ENCODE measurements around the gene SARS2. TPM values are rescaled to one million over a fixed set of nuclear protein-coding genes. Genes with fewer than 3 reads are reported as not detected.
A peak's percentile ranks its signal among the peaks of the same experiment; 100 is the strongest.

The SARS2 gene
- total RNA-seq, 2 donors from 2014 or later: 27.2 to 37.2 TPM

DNA sequence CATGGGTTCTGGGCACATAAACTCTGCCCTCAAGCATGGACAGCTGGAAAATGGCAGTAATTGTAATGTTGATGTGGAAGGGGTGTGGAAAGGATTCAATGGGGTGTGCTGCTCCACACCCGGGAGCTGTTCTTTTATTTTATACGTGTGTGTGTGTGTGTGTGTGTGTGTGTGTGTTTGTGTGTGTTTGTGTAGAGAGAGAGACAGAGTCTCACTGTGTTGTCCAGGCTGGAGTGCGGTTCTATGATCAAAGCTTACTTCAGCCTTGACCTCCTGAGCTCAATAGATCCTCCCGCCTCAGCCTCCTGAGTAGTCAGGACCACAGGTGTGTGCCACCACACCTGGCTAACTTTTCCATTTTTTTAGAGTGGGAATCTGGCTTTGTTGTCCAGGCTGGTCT lies 3.0 kb upstream of the SARS2 start:
- intact Hi-C loops (cut with DNase I): no loop called here
- Histone ChIP-seq H3K36me3 (no peaks in the 10 kb centered on the region), H3K27ac (no peak overlapping the region), H3K9ac (ENCODE audit: low read depth in 2 of 2, low read length in 2 of 2) (no peak overlapping the region), H3K4me3 (no peak overlapping the region), H3K9me3 (no peaks in the 10 kb centered on the region), H3K27me3 (no peaks in the 10 kb centered on the region), H3K4me1 (peaks cover 12% of the 10 kb centered on the region)
- no peak for DNase-seq
- TF ChIP-seq, protein P1, sequence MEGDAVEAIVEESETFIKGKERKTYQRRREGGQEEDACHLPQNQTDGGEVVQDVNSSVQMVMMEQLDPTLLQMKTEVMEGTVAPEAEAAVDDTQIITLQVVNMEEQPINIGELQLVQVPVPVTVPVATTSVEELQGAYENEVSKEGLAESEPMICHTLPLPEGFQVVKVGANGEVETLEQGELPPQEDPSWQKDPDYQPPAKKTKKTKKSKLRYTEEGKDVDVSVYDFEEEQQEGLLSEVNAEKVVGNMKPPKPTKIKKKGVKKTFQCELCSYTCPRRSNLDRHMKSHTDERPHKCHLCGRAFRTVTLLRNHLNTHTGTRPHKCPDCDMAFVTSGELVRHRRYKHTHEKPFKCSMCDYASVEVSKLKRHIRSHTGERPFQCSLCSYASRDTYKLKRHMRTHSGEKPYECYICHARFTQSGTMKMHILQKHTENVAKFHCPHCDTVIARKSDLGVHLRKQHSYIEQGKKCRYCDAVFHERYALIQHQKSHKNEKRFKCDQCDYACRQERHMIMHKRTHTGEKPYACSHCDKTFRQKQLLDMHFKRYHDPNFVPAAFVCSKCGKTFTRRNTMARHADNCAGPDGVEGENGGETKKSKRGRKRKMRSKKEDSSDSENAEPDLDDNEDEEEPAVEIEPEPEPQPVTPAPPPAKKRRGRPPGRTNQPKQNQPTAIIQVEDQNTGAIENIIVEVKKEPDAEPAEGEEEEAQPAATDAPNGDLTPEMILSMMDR (IDR thresholded peaks at IDR 0.05): no peak

DNA sequence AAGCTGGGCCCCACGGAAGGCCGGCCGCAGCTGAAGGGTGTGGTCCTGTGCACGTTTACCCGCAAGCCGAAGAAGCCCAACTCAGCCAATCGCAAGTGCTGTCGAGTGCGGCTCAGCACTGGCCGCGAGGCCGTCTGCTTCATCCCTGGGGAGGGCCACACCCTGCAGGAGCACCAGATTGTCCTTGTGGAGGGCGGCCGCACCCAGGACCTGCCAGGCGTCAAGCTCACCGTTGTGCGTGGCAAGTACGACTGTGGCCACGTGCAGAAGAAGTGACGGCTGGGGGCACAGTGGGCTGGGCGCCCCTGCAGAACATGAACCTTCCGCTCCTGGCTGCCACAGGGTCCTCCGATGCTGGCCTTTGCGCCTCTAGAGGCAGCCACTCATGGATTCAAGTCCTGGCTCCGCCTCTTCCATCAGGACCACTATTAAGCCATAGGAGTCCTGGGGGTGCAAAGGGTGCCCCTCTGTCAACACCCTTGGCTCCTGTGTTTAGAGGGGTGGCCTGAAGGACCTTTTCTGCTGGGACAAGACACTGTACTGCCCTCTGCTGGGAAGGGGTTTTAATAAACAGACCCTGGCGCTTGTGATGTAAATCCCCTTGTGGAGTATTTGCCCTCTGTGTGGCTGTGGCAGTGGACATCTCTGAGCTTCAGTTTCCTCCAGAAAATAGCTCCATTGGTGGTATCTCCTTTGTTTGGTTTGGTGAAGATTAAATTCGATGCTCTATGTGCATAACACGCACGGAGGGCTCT lies 2.0 kb upstream of the SARS2 start:
- Histone ChIP-seq H3K27ac (no peak overlapping the region), H3K9me3 (no peaks in the 10 kb centered on the region), H3K4me3 (no peak overlapping the region), H3K4me1 (peaks cover 12% of the 10 kb centered on the region), H3K27me3 (no peaks in the 10 kb centered on the region), H3K9ac (ENCODE audit: low read depth in 2 of 2, low read length in 2 of 2) (no peak overlapping the region), H3K36me3 (no peaks in the 10 kb centered on the region)
- no peak for DNase-seq
- intact Hi-C loops (cut with DNase I): no loop called here
- TF ChIP-seq, protein P1 (IDR thresholded peaks at IDR 0.05): no peak

DNA sequence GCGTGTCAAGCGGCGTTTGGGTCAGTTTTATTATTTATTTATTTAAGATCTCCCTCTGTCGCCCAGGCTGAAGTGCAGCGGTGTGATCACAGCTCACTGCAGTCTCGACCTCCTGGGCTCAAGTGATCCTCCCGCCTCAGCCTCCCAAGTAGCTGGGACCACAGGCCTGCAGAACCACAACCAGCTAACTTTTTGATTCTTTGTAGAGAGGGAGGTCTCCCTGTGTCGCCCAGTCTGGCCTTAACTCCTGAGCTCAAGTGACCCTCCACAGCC lies 894 bp upstream of the SARS2 start:
- intact Hi-C loops (cut with DNase I): no loop called here
- no peaks in the 10 kb centered on the region for H3K36me3 ChIP-seq
- H3K27ac ChIP-seq: peak overlapping the region; percentile 88
- no peaks in the 10 kb centered on the region for H3K9me3 ChIP-seq
- H3K27me3 ChIP-seq: no peaks in the 10 kb centered on the region
- DNase-seq: no peak
- peak overlapping the region; percentile 76 for H3K4me3 ChIP-seq
- peaks cover 12% of the 10 kb centered on the region for H3K4me1 ChIP-seq
- peak overlapping the region; percentile 86 to 95 for H3K9ac ChIP-seq (ENCODE audit: low read depth in 2 of 2, low read length in 2 of 2)
- TF ChIP-seq, protein P1 (IDR thresholded peaks at IDR 0.05): no peak

DNA sequence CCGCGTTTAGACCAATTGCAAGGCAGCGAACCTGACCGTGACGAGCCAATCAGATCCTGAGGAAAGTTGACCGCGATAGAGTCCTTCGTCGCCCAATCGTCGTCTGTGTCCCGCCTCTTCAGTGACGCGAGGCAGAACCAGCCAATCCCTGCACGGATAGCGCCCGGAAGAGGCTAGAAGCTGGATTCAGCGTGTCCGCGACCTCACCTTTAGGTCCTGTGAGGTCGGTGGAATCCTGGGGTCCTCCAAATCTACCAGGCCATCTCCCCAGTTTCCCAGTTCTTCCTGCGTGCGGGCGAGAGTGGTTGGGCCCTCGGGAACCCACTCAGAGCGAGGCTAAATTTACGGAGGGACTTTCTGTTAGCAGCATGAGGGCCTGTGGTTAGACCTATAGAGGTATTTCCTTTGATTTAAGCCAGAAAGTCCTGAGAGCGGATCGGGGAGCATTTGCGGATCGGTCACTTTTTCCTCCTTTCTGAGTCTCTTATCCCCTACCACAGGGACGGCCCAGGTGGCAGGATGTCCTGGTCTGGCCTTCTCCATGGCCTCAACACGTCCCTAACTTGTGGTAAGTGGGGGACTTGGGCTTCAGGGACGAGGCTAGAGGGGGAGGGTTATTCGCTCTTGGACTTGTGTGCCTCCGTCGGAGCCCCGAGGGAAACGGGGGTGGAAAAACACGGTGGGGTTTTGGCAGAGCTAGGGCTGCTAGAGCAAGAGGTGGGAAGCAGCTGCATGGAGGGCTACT lies 385 bp upstream of the SARS2 start, which contains the start of gene MRPS12:
TSS of gene MRPS12 (plus strand) at position 169 of the 745 bp plus-strand sequence. CDS start at position 520, 351 bp downstream.
- H3K36me3 ChIP-seq: no peaks in the 10 kb centered on the region
- no peaks in the 10 kb centered on the region for H3K9me3 ChIP-seq
- peak within 1 kb of the TSS; percentile 86 to 95 for H3K9ac ChIP-seq (ENCODE audit: low read depth in 2 of 2, low read length in 2 of 2)
- H3K27ac ChIP-seq: peak within 1 kb of the TSS; percentile 88
- intact Hi-C loops (cut with DNase I): no loop called here
- peak within 1 kb of the TSS; percentile 76 for H3K4me3 ChIP-seq
- no peaks in the 10 kb centered on the region for H3K27me3 ChIP-seq
- DNase-seq: peak; percentile 99
- TF ChIP-seq, protein P1 (IDR thresholded peaks at IDR 0.05): no peak
- peaks cover 12% of the 10 kb centered on the region for H3K4me1 ChIP-seq

DNA sequence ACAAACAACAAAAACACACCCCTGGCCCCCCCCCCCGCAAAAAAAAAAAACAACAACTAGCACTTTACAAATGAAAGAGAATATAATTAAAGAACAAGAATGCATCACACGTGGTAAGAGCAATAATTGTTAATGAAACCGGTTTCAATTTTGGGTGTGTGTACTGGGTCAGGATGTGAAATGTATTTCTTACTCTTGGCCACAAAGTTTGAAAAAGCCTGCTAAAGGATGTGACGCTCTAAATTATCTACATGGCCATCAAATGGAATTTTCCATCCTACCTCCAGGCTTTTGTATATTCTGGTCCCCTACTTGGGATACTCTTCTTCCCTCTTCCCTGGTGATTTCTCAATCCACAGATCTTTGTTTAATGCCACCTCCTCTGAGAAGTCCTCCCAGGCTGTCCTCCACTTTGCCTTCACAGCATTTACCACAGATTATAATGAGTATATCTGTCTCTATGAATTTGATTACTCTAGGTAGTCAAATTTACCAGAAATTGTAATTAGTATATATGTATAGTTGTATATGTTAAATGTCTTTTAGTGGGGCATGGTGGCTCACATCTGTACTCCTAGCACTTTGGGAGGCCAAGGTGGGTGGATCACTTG lies 2.1 kb downstream of the SARS2 start:
- no peak for DNase-seq
- Histone ChIP-seq H3K36me3 (no peaks in the 10 kb centered on the region), H3K27me3 (no peaks in the 10 kb centered on the region), H3K27ac (no peak overlapping the region), H3K9me3 (no peaks in the 10 kb centered on the region), H3K4me1 (peaks cover 12% of the 10 kb centered on the region), H3K9ac (ENCODE audit: low read depth in 2 of 2, low read length in 2 of 2) (no peak overlapping the region), H3K4me3 (no peak overlapping the region)
- intact Hi-C loops (cut with DNase I): loop anchor here (10.0 kb wide), 3 partner anchors 294 to 414 kb away; no protein-coding TSS in a partner anchor
- TF ChIP-seq, protein P1 (IDR thresholded peaks at IDR 0.05): no peak

Measured in colonic mucosa (tissue), 4 donors.